ENCODE measurements around the gene SGSM2. TPM values are rescaled to one million over a fixed set of nuclear protein-coding genes. Genes with fewer than 3 reads are reported as not detected.
A peak's percentile ranks its signal among the peaks of the same experiment; 100 is the strongest.

SGSM2 gene
- total RNA-seq, 2 experiments from 2014 or later: 46.4 to 57.0 TPM

DNA sequence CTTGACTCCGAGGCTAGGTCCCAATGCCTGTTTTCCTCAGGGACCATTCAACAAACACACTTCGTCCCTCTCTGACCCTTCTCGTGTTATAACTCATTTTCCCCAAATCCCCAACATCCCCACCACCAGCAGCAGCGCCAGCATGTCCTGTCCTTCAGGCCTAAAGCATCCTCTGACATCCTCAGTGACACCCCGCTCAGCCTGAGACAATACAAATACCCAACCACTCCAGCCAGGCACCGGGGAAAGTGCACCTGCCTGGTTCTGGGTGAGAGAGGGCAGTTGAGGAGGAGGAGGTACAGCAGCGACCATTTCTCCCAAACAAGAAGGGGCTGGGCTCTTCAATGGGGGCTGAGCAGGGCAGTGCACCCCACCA, 58.9 kb downstream of the SGSM2 start:
- H3K27me3 Mint-ChIP-seq: no peaks in the 10 kb centered on the region
- no peaks in the 10 kb centered on the region for H3K9me3 Mint-ChIP-seq (ENCODE audit: low read depth)
- CTCF ChIA-PET: no interaction called here
- peaks cover 47% of the 10 kb centered on the region for H3K4me1 Mint-ChIP-seq
- no peak for ATAC-seq
- no peak for DNase-seq
- H3K4me3 Mint-ChIP-seq: peak overlapping the region; percentile 9
- H3K27ac Mint-ChIP-seq: peak overlapping the region; percentile 45
- peaks cover 3% of the 10 kb centered on the region for H3K36me3 Mint-ChIP-seq

DNA sequence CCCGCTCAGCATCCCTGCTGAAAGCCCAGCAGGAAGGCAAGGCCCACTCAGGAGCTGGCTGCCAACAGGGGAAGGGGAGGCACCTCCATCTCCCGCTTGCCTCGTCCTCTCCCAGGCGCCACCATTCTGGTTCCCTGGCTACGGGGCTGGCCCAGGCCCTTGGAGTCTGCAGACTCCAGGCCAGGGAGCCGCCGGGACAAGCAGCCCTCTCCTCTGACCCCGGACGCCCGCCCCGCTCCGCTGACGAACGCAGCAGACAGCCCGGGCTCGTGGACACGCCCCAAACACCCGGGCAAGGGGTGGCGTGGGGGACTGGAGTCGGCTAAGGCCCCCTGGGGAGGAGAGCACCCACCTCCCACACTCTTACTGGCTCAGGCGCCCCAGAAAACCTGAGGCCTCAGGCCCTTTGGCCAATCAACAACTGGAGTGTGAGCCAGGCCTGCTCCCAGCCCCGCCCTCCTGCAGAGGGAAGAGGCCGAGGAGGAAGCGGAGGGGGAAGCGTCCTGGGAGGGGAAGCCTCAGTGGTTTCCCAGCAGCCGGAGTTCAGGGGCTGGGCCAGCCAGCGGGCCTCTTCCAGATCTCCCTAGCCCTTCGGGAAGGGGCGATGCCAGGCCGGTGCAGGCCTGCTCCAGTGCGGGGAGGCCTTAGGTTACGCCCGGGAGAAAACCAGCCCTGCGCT, 59.4 kb downstream of the SGSM2 start:
- peak overlapping the region; percentile 9 for H3K4me3 Mint-ChIP-seq
- CTCF ChIA-PET: interaction anchor here (1.6 kb wide), 1 partner anchor 14 kb away, joined by 3 read pairs; no protein-coding TSS in a partner anchor
- H3K27me3 Mint-ChIP-seq: no peaks in the 10 kb centered on the region
- peaks cover 1% of the 10 kb centered on the region for H3K36me3 Mint-ChIP-seq
- H3K4me1 Mint-ChIP-seq: peaks cover 43% of the 10 kb centered on the region
- H3K9me3 Mint-ChIP-seq (ENCODE audit: low read depth): no peaks in the 10 kb centered on the region
- H3K27ac Mint-ChIP-seq: peak overlapping the region; percentile 63
- peak; percentile 72 for DNase-seq
- no peak for ATAC-seq

DNA sequence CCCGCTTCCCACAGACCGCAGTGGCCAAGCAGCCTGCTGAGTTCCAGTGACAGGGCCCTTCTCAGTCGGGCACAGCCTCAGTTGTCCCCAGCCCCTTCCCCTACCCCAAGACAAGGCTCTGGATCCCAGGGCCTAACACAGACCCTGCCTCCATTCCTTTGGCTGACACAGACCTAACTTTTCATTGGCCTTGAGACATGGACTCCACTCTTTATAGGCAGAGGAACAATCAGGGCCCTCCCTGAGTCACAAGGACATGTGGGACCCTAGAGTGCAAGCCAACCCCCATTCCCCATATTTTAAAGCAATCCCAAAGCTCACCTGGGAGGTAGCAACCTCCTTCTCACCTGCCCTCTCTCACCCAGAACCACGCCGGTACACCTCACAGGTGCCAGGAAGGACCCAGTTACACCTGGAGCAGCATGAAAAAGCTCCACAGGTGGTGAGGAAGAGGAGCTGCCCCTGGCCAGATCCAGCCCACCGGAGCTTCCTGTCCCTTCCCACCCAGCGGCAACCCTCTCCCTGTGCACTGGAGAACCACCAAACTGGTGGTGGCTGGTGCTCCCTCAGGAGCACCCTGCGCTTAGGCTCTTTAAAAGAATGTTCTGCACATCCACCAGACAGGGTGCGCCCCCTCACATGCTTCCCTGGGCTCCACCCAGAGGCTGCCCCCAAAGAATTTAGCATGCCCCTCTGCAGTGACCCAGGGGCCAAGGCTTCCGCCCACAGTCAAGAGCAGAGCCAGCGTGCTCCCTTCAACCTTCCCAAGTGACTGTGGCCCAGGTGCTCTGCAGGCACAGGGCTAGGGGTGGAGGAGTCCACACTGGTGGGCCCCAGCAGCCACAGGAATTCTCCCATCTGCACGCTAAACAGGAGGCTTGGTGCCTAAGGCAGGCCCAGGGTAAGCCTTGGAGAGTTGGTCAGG, 60.2 kb downstream of the SGSM2 start:
- peaks cover 40% of the 10 kb centered on the region for H3K4me1 Mint-ChIP-seq
- H3K27ac Mint-ChIP-seq: peak overlapping the region; percentile 63
- H3K4me3 Mint-ChIP-seq: no peak overlapping the region
- CTCF ChIA-PET: interaction anchor here (1.0 to 1.7 kb wide), 3 partner anchors 11 to 19 kb away, joined by 3 read pairs; no protein-coding TSS in a partner anchor
- no peak for ATAC-seq
- no peaks in the 10 kb centered on the region for H3K9me3 Mint-ChIP-seq (ENCODE audit: low read depth)
- H3K36me3 Mint-ChIP-seq: no peaks in the 10 kb centered on the region
- no peak for DNase-seq
- no peaks in the 10 kb centered on the region for H3K27me3 Mint-ChIP-seq

DNA sequence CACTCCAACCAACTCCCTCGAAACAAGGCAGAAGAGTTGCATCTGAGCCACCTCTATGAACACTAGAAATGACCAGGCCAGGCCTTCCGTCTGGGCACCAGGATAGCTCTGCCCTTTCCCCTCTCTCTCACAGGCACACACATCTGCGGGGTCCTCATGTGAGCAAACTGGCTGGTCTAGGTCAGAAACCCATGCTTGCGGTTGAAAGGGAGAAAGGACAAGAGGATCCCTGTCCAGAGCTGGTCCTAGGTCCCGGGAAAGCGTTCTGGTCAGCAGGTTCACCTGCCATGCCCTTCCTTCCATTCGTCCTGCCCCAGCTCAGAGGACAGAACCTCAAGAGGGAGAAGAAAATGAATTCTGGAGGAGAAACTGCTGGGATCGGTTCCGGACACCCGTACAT, 60.9 kb downstream of the SGSM2 start:
- CTCF ChIA-PET: interaction anchor here (1.0 to 1.7 kb wide), 3 partner anchors 12 to 18 kb away, joined by 3 read pairs; no protein-coding TSS in a partner anchor
- DNase-seq: no peak
- Mint-ChIP-seq H3K36me3 (no peaks in the 10 kb centered on the region), H3K4me1 (peaks cover 45% of the 10 kb centered on the region), H3K9me3 (ENCODE audit: low read depth) (no peaks in the 10 kb centered on the region), H3K27me3 (no peaks in the 10 kb centered on the region), H3K4me3 (no peak overlapping the region), H3K27ac (peak overlapping the region; percentile 63)
- ATAC-seq: no peak

DNA sequence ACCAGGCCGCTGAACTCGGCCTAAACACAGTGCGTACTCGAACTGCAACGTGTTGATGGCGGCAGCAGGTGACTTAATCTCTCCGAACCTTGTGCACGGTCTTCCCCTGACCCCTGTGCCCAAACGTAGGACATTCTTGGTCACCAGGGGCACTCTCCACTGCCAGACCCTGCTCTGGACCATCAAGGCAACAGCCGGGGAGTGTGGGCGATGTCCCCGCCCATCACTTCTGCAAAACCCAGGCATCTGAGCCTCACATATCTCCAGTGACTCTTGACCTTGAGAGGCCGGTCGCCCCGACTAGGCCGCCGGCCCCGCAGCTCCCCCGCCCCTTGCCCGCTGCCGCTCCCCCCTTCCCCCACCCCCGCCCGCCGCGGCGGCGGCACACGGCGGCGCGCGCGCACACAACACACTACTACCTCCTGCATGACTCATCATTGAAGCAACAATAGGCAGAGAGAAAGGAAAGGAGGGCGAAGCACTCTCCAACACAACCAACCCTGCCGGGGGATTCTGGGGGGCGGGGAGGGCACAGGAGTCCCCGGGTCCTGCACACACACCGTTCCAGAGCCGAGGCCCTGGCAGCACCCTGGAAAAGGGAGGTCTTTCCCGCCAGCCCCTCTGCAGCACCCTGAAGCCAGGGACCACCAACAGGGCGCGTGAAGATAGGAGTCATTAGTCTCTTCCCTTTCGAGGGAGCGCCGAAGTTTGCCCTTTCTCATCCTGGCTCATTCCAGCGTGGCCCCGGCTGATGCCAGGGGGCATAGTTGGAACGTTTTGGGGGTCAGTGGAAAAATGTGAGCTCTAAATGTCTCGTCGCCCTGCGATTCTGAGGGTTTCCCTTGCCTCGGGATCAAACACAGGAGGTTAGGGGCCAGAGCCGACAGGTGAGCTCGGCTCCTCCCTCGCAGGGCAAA, 61.6 kb downstream of the SGSM2 start:
- H3K27me3 Mint-ChIP-seq: no peaks in the 10 kb centered on the region
- peak; percentile 7 for ATAC-seq
- peaks cover 45% of the 10 kb centered on the region for H3K4me1 Mint-ChIP-seq
- peak; percentile 76 for DNase-seq
- CTCF ChIA-PET: interaction anchor here (1.0 to 6.9 kb wide), 5 partner anchors 6 to 17 kb away, joined by 3 to 94 read pairs (median 14); no protein-coding TSS in a partner anchor
- H3K4me3 Mint-ChIP-seq: peak overlapping the region; percentile 94
- no peaks in the 10 kb centered on the region for H3K36me3 Mint-ChIP-seq
- peak overlapping the region; percentile 96 for H3K27ac Mint-ChIP-seq
- no peaks in the 10 kb centered on the region for H3K9me3 Mint-ChIP-seq (ENCODE audit: low read depth)

DNA sequence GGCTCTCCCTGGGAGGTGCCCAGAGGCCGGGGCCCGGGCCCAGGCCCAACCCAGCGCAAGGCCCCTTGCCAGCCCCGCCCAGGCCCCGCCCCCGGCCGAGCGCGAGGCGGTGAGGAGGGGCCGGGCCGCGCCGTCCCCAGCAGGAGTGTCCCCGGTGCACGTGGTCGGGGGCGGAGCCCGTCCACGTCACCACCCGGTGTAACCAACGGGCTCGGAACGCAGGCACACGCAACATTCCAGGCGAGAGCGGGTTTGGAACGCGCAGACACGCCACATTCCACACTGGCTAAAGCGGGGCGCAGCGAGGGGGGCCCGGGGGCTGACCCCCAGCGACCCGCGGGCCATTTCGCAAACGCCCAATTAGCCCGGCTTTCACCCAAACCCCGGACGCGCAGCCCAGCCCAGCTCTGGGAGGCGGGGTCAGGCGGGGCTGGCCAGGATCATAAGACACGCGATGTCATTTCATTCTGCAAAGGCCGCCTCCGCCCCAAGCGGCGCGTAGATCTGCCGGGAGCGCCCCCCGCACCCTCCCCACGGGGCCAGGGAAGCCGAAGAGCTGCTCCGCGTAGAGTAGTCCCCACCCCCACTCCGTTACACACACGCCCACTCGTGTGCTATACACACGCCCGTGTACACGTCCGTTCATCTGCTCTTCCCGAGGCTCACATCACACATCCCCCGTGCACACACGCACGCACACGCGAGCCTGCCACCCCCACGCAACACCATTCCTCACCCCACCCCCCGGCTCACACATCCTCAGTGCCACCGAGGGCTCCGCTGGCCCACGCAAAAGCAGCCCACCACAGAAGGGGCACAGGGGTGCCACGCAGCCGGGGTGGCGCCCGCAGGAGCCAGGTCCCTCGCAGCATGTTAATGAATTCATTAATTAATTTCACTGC, 62.5 kb downstream of the SGSM2 start:
- Mint-ChIP-seq H3K27ac (peak overlapping the region; percentile 96), H3K36me3 (no peaks in the 10 kb centered on the region), H3K4me3 (peak overlapping the region; percentile 94), H3K9me3 (ENCODE audit: low read depth) (no peaks in the 10 kb centered on the region), H3K4me1 (peaks cover 43% of the 10 kb centered on the region), H3K27me3 (no peaks in the 10 kb centered on the region)
- CTCF ChIA-PET: interaction anchor here (2.2 to 6.9 kb wide), 3 partner anchors 7 to 17 kb away, joined by 14 to 94 read pairs (median 27); no protein-coding TSS in a partner anchor
- ATAC-seq: peak; percentile 66
- DNase-seq: peak; percentile 96

DNA sequence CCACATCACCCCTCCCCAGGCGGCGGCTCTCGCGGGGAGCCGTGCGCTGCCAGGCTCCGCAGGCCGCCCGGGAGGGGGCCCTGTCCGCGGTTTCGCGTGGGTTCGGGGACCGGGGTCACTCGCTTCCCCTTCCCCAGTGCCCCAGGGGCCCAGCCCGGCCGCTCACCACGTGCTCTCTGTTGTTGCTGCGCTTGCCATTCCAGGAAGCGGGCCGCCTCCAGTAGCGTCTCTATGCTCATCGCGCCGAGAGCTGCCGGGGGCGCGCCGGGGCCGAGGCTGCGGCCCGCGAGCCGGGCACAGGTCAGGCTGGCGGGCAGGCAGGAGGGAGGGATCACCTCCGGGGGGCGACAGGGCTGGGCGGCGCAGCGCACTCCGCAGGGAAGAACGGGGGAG, 63.2 kb downstream of the SGSM2 start:
- ATAC-seq: no peak
- Mint-ChIP-seq H3K4me1 (peaks cover 48% of the 10 kb centered on the region), H3K36me3 (no peaks in the 10 kb centered on the region), H3K9me3 (ENCODE audit: low read depth) (no peaks in the 10 kb centered on the region), H3K27me3 (no peaks in the 10 kb centered on the region), H3K27ac (peak overlapping the region; percentile 96), H3K4me3 (peak overlapping the region; percentile 94)
- peak; percentile 78 for DNase-seq
- CTCF ChIA-PET: interaction anchor here (2.2 to 6.9 kb wide), 3 partner anchors 8 to 18 kb away, joined by 14 to 94 read pairs (median 27); no protein-coding TSS in a partner anchor

DNA sequence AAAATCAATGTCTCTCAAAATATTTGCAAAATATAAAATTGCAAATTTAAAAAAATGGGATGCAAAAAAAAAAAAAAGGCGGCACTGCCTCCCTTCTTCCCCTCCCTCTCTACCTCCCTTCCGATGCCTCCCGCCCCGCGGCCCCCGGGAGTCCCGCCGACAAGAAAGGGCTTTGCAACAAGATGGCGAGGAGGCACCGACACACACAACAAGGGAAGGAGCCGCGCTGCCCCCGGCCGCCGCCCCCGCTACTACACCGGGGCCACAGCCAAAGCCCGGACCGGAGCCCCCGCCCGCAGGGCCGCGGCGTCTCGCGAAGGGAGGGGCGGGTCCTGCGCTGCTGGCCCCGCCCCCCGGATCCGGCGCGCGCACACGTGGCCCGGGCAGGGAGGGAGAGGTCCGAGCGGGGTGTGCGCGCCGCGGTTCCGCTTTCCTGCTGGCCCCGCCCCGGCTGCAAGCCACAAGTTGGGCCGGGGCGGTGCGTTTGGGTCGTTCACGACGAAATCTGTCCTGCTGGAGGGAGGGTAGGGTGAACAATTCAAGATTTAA, 63.6 kb downstream of the SGSM2 start, which contains the start of gene MNT:
Gene MNT, minus strand, starts transcription at position 184 of the 549 bp plus-strand sequence. CDS start 348 bp downstream, outside the sequence.
- peak within 1 kb of the TSS; percentile 96 for H3K27ac Mint-ChIP-seq
- H3K27me3 Mint-ChIP-seq: no peaks in the 10 kb centered on the region
- H3K4me3 Mint-ChIP-seq: peak within 1 kb of the TSS; percentile 94
- ATAC-seq (peak; percentile 42), DNase-seq (peak; percentile 95)
- H3K36me3 Mint-ChIP-seq: no peaks in the 10 kb centered on the region
- peaks cover 48% of the 10 kb centered on the region for H3K4me1 Mint-ChIP-seq
- H3K9me3 Mint-ChIP-seq (ENCODE audit: low read depth): no peaks in the 10 kb centered on the region
- CTCF ChIA-PET: interaction anchor here (1.5 to 7.3 kb wide), 7 partner anchors 8 to 48 kb away, joined by 5 to 94 read pairs (median 14); no protein-coding TSS in a partner anchor

DNA sequence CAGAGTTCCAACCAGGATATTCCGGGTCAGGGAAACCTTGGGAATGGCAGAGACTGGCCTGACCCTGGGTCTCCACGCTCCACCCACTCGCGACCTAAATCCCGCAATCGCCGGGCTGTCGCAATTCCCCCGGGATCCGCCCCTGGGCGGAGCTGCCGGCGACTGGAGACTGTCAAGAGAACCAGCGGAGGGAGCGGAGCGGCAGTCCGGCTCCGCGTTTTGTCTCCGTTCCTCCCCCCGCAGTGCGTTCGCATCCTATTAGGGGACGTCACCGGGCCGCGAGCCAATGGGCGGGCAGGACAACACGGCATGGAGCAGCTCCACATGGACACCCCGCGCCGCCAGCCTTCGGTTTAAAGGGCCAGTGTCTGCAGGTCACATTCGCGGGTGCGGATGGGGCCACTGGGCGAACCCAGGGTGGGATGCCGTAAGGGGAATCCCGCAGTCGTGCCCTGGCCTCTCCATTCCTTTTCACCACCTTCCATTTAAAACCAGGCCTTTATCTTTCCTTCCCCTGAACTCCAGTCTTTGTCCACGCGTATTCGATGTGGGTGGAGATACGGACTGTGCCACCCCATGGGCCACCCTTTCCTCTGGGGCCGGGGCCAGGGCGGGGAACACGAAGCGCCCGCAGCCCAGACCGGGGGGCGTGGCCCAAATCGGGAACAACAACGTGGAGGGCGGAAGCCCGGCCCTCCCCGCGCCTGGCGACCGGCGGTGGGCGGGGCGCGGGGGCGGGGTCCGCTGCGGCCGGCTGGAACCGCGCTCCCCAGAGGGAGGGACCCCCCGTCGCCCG, 64.3 kb downstream of the SGSM2 start:
- peaks cover 49% of the 10 kb centered on the region for H3K4me1 Mint-ChIP-seq
- CTCF ChIA-PET: interaction anchor here (0.7 to 7.3 kb wide), 7 partner anchors 9 to 98 kb away, joined by 3 to 94 read pairs (median 9); partner anchors contain the start of genes SMG6 and SRR
- ATAC-seq (peak; percentile 61), DNase-seq (peak; percentile 100)
- no peaks in the 10 kb centered on the region for H3K36me3 Mint-ChIP-seq
- no peaks in the 10 kb centered on the region for H3K27me3 Mint-ChIP-seq
- H3K9me3 Mint-ChIP-seq (ENCODE audit: low read depth): no peaks in the 10 kb centered on the region
- peak overlapping the region; percentile 93 for H3K27ac Mint-ChIP-seq
- H3K4me3 Mint-ChIP-seq: peak overlapping the region; percentile 94

DNA sequence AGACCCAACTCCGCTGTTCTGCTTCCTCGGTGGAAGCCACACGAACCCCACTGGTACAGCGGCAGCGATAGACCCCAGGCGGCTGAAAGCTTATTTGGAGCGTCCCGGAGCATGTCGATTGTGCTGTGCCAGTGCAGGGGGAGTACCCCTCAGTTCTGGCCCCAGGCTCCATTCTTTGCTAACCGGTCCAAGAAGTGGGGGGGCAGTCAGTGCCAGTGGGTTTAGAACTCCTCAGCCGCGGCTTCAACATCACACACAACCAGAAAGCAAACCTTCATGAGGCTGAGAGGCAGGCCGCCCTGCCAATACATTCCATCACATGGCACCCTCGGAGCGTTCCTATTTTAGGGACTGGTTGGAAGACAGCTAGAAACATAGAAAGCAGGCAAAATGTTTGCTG, 65.2 kb downstream of the SGSM2 start:
- peak overlapping the region; percentile 94 for H3K4me3 Mint-ChIP-seq
- CTCF ChIA-PET: interaction anchor here (1.5 to 7.3 kb wide), 6 partner anchors 10 to 50 kb away, joined by 5 to 94 read pairs (median 18); no protein-coding TSS in a partner anchor
- ATAC-seq (no peak), DNase-seq (no peak)
- peaks cover 46% of the 10 kb centered on the region for H3K4me1 Mint-ChIP-seq
- no peaks in the 10 kb centered on the region for H3K9me3 Mint-ChIP-seq (ENCODE audit: low read depth)
- H3K27ac Mint-ChIP-seq: peak overlapping the region; percentile 82
- no peaks in the 10 kb centered on the region for H3K27me3 Mint-ChIP-seq
- no peaks in the 10 kb centered on the region for H3K36me3 Mint-ChIP-seq

DNA sequence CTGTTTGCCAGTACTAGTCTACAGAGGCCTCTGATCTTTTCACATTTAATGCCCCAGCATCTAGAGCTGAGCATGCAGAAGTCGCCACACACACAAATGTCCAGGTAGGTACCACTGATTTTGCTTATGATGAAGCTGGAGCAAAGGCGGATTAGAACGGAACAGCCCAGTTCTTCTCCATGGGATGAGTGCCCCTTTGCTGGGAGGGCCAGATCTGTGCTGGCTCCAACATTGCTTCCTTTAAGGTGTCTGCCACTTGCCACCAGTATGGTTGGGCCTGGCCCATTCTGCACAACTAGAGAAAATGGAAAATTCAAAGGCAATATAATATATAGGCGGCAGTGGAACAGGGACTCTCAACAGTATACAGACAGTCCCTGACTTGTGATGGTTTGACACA, 65.7 kb downstream of the SGSM2 start:
- no peak overlapping the region for H3K4me3 Mint-ChIP-seq
- ATAC-seq (no peak), DNase-seq (no peak)
- H3K27me3 Mint-ChIP-seq: no peaks in the 10 kb centered on the region
- H3K9me3 Mint-ChIP-seq (ENCODE audit: low read depth): no peaks in the 10 kb centered on the region
- peaks cover 41% of the 10 kb centered on the region for H3K4me1 Mint-ChIP-seq
- no peaks in the 10 kb centered on the region for H3K36me3 Mint-ChIP-seq
- H3K27ac Mint-ChIP-seq: no peak overlapping the region
- CTCF ChIA-PET: interaction anchor here (1.1 to 7.3 kb wide), 5 partner anchors 10 to 345 kb away, joined by 3 to 94 read pairs (median 9); no protein-coding TSS in a partner anchor

Measured in activated CD8-positive, alpha-beta memory T cell treated with anti-CD3 and anti-CD28 coated beads, Interleukin-2, amount 10 ng/mL, durations not matched to agents 7 days and 5 days (primary cell).